SHP77 (cell line): ENCODE results near the gene RAB43.
"Not testable (repeated sequence)": the region's sequence is repeated elsewhere in the genome, so short reads cannot be mapped to it uniquely, and the experiment has no call there.

Source experiments
- DNase-seq, 2 experiments: peaks; one replicate each; lab custom pipeline; 2025; lab: John Stamatoyannopoulos, UW

RAB43 gene

DNA sequence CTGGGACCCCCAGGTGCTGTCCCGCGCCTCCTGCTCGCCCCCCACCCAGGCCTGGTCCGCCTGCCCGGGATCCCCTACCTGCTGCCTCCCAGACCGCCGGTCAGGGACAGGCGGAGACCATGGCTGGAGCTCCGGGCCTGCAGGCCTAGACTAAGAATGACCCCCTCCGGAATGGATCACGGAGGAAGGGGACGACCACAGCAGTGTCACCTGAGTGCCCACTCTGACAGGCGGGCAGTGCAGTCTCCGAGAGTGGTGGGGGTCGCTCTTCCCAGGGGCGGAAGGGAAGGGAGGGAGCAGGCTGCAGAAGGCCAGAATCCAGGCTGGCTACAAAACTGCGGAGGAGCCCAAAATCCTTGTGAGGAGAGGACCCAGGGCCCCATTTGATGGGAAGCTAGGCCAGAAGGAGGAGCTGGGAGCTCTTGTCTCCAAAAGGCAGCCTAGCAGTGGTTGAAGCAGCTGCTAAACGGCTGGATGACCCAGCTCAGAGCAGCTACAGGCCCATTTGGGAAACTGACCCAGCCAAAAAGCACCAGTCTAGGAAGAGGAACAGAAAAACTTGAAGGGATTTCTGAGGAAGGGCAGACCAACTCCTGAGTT is 908 bp upstream of the RAB43 start:
- DNase-seq = no peak

DNA sequence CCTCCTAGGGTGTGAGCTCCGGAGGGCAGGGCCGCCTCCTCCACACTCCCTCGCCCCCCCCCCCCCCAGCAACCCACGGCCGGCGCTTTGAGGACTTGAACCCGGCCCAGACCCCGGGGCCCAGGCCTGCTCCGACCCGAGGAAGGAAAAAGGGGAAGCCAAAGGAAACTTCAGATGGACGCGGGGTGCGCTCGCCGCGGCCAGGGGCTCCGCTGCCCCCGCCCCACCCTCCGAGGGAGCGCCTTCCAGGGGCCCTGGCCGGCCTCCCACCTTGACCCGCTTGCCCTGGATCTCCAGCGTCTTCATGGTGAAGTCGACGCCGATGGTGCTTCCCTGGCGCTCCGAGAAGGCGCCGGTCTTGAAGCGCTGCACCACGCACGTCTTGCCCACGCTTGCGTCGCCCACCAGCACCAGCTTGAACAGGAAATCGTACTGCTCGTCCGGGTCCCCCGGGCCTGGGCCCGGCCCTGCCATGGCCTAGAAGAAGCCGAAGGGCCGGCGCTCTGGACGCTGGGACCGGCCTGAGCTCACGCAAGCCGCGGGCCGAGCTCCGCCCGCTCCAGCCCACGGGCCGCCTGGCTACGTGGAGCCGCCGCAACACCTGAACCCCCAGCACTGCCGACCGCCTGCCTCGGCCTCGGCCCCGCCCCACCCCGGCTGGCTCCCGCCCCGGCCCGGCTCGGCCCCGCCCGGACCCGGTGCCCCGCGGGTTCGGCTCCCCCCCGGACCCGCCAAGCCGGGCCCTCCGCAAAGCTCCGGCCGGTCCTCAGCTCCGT is 400 bp downstream of the RAB43 start:
- DNase-seq = no peak

DNA sequence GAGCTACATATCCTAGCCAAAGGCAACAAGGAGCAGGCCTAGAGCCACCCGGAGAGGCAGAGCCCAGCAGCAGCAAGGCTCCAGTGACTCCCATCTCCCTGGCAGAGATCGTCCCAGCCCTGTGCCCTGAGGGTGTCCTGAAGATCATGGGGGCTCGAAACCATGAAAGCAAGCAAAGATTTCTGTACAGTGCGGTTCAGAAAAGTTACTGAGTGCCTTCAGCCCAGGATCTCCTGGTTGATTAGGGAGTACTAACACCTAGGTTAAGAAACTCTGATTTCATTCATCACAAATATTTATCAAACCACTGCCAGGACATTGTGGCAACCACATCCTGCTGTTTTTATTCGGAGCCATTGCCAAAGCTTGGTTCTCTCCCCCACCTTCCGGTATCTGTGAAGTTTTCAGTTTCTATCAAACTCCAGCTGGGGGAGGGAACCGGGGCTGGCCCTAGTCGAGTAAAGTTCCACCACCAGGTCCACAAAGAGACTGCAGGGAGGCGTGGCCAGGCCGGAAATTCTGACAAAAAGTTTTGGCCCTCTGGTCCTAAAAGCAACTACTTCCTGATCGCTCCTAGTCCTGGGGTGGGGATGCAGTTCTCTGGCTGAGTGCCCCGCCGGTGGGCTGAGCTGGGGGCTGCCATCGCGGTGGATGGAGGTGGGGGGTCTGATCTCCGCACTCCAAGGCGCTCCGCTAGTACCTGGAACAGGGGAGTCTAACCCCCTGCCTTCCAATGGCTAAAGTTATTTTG is 1.2 kb downstream of the RAB43 start:
- peak in 1 of 2 experiments; percentile 27 for DNase-seq

DNA sequence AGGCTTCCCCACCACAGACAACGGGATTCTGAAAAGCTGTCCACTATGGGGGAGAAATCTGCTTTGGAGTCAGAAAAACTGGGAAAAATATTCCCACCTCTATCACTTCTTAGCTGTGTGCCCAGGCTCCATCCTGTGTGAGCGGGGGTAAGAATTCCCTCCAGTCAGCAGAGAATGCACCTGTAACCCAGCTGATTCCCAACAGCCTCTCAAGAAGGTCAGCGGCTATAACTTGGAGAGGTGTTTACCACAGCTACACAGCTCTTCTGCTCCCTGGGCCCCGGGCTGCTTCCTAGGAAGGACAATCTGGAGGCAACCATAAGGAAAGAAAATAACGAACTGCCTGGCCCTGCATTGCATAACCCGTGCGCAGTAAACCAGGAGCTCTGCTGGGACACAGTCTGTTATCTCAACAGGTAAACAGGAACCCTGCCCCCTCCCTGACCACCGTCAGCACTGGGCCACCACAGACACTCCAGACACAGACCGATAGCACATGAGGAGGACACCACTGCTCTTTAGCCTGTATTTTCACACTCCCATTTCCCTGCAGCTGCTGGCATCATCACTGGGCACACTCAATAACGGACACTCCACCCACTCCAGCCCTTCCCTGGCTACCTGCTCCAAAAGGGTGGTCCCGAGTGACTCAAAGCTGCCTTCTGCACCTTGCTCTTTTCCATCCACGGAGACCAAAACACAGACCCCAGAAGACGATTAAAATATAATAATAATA is 2.1 kb downstream of the RAB43 start:
- peak in 1 of 2 experiments; percentile 7 for DNase-seq

DNA sequence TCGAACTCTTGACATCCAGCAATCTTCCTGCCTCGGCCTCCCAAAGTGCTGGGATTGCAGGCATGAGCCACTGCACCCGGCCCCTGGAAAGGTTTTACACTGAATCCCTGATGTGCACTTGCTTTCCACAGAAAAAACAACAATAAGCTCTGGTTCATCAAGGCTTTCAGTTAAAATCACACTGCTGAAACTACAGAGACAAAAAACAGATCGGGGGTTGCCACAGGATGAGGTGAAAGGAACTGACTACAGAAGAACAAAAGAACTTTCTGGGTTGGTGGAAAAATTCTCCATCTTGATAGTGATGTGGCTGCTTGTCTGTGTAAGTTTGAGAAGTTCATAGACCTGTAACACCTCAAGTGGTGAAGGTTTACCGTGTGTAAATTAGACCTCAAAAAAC is 2.9 kb downstream of the RAB43 start:
- no peak for DNase-seq

DNA sequence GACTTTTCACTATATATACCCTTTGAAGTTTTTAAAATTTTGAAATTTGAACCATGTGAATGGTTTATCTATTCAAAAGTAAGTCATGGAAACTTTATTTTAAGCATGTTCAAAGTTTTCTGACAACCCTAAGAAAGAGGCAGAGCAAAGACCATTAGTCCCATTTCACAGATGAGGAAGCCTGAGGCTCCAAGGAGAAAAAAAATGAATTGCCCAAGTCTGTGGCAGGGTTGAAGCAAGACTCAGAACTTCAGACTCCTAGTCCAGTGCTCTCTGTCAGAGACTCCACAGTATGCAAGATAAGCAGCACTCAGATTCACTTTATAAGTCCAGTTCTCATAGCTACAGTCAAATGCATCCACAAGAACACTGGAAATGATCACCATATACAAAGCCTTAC is 4.5 kb downstream of the RAB43 start:
- no peak for DNase-seq

DNA sequence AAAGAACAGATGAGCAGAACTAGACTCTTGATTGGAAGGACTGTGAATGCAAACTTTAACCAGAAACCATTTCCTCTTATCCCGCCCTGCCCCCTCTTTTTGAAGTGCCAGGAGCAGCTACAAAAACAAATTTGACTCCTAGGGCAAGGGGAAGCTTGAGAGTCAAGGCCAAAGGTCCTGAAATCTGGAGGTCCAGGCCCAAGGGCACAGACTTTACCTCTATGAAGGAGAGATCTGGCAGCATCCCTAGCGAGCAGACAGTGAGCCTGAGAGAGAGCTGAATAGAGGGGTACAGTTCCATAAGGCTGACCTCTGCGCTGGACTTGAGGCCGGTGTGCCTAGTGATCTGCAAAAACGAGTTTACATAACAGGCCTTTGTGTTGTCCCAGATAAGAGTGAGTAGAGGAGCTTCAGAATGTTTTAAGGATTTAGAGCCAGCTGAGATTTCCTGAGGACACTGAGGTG is 5.1 kb downstream of the RAB43 start:
- no peak for DNase-seq

DNA sequence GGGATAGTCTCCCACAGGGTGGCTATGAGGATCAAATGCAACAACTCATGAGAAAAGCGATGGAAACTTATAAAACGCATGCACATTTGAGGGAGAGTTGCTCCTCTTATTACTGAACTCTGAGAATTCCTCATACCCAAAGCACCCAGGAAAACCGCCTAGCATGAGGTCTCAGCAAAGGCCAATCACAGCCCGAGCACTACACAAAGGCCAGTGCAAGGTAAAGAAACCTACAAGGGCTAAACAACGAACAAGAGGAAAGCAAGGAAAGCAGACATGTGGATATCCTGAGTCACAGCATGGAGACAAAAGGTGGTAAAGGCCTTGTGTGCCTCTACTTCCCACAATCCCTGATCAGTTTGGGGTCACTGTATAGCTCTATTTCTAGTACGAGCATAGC is 7.1 kb downstream of the RAB43 start:
- no peak for DNase-seq

DNA sequence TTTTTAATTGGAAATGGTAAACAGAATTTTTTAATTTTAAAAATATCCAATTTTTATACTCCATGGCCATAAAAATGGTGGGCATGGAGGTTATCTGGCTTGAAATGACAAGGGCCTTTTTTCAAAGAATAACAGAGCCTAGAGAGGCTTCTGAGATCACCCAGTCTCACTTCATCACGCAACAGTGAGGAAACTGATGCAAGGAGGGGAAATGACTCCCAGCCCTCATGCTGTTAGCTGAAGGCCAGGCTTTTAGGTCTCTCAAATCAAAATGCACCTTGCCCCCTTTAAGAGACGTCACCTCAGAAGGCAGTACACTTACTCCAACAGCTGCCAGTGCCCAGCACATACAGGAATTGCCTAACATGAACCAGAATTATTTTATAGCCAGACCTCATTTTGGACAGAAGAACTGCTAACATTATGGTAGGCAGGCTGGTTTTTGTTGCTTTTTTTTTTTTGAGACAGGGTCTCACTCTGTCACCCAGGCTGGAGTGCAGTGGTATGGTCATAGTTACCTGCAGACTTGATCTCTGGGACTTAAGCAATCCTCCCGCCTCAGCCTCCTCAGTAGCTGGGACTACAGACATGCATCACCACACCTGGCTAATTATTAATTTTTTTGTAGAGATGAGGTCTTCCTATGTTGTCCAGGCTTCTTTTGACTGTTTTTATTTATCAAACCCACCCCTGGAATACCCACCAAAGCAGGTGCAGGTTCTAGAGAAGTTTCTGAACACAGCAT is 9.1 kb downstream of the RAB43 start:
- DNase-seq = no peak

DNA sequence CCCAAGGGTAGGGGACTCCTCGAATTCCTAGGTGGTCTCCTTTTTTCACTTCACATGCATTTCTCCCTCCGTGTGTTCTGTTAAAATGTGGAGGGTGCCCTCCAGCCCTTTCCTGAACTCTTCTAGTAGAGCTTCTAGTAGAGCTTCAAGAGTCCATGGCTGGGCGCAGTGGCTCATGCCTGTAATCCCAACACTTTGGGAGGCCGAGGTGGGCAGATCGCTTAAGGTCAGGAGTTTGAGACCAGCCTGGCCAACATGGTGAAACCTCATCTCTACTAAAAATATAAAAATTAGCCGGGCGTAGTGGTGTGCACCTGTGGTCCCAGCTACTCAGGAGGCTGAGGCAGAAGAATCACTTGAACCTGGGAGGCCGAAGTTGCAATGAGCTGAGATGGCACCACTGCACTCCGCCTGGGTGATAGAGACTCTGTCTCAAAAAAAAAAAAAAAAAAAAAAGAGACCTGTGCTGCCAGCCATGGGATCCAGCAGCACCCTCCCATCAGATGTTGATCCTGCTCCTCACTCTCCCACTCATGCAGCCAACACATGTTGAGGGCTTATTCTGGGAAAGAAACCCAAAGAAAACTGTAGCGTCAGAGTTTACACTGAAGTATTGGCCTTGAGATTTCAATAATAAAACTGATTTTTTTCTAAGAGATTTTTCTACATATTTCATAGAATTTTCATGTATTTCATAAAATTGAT is 10.4 kb downstream of the RAB43 start:
- DNase-seq = not testable (repeated sequence)

DNA sequence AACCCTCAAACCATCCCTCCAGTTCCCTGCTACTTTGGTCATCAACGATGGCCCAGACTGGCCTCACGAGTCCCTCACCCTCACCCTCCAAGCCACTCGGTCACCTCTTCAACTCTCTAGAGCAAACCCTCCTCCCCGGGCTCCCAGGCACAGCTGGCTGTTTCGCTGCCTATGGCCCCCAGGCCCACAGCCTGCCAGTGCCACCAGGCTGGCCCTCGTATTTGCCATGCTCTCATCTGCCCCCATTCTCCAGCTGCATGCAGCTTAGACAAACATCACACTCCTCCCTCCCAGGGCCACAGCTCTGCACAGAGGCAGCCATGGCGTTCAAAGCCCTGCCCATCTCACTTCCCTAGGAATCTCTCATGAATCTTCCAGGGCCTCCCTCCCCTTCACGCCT is 13.8 kb downstream of the RAB43 start:
- DNase-seq = peak; percentile 64 to 81

DNA sequence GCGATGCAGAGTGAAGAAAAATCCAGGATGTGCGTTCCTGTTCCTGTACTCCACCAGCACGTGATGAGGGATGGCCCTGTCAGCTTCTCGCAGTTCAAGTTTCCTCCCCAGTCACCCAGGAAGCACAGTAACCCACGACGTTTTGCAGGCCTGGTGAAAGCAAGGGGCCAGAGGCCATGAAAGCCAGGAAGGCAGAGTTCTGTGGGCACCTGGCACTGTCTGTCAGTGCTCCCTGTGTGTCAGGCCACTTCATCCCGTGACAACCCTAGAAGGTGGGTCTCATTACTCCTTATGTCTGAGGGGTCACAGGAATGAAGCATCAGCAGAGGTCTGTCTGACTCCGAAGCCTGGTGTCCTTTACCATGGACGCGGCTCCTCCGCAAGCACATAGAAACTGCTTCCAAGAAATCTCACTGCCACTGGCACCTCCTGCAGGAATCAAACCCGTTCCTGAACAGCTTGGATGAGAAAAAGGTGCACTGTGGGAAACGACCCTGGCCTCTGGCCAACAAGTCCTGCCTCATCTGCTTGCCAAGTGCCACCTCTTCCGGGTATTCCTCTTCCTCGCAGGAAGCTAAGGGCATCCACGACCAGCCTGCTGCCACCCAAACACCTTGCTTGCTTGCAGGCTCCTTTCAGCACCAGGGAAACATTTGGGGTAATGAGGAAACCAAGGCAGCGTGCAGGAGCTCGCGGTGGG is 14.6 kb downstream of the RAB43 start:
- DNase-seq = peak; percentile 70 to 76

DNA sequence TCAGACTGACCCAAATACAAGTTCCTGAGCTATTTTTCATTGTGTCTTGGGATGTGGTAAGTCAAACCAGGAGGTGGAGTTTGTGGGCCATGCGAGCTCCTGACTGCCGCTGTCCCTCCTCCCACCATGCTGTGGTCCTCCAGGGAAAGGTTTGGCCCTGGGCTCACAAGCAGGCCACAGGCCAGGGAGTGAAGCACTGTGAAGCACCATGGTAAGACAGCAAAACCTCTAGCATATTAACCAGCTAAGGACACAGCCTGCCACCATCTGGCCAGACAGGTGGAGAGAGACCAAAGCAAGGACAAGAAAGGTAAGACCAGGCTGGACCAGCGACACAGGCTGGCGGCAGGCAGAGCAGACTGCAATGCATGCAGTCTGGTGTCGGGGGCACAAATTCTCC is 15.3 kb downstream of the RAB43 start:
- DNase-seq = peak; percentile 10 to 50

DNA sequence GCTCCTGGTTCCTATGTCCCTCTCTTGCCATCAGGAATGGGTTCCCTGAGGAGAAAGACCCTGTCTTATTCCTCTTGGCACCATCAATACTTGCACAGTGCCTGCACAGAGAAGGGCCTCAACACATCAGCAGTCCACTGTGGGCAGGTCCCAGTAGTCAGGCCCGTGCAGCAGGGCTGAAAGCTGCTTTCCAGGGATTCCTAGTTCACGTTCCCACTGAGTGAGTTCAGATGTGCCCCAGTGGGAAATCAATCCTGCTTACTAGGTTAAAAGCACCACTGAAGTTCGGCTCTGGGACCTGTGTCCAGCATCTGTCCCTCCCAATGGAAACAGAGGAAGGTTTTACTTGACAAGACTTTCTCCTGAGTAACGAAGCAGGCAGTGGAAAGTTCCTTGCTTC is 15.7 kb downstream of the RAB43 start:
- DNase-seq = no peak

DNA sequence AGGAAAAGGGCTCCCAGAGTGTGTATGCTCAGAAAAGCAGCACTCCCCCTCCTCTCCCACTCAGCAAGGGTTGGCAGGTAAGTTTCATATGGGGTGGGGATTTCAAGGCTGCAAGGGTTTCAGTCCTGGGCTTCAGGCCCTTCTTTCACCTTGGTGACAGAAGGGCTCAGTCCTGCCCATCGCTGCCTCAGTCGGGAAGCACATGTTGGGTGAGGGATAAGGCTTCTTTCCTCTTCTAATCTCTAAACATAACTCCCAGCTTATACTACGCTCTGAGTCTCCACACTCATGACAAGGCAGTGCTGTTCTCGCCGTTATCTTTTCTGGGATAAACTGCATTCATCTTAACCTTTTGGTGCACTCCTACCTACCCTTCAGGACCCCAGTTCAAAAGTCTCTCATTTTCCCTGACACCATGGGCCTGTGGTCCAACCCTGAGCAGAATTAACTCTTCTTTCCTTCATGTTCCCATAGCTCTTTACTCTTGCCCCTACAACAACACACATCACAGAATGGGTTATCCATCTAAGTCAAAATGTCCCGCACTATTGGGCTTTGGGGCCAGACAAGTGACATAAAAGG is 17.0 kb downstream of the RAB43 start:
- no peak for DNase-seq

DNA sequence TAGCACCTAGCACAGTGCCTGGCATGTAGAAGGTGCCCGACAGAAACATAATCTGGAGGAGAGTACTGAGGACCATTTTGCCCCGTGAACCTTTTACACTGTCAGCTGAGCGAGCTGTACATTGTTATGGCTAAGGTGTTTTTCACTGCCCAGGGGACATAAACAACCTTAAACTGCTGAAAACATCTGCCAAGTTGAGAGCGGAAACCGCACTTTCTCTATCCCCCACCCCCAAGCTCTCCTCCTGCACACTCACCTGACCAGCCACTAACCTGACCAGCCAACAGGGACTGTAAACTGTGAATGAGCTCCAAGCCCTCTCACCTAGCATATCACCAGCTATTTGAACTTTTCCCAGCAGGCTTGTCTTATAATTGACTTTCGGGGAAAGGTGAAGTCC is 17.6 kb downstream of the RAB43 start:
- no peak for DNase-seq

DNA sequence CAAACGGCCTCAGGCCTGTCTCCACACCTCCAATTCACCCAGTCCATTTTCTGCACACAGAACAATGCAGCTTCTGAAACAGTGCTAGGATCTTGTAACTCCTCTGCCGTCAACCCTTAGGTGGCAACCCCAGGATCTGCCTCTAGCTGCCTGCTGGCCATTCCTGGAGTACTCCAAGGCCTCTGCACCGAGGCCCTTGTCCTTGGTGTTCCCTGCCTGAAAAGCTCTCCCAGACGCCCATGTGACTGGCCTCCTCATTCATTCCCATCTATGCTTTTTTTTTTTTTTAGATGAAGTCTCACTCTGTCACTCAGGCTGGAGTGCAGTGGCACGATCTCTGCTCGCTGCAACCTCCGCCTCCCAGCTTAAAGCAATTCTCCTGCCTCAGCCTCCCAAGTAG is 18.3 kb downstream of the RAB43 start:
- no peak for DNase-seq

DNA sequence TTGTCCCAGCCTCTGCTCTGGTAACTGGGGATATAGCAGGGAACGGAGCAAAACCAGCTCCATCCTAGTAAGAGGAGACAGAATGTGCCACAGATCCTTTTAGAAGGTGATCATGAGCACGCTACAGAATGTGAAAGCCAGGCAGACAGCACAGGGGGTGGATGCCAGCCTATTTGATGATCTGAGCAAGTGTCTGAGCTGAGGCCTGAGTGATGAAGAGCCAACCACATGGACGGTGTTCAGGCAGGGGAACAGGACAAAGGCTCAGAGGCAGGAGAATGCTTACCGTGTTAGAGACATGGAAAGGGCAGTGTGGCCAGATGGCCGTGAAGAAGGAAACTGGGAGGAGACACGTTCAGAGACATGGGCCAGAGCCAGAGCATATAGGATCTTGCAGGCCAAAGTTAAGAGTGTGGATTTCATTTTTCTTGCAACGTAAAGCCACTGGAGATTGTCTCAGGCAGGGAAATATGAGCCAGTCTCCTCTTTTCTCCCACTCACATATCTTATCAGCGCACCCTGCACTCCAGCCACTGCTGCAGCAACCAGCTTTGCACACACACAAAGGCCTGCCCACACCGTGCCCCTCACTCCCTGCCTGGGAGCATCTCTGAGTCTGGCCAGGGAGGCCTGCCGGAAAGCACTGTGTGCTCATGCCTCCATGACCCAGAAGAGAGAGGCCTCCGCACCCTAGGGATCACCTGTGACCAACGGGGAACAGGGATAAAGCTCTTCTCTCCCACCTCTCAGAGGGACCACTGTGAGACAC is 20.1 kb downstream of the RAB43 start:
- no peak for DNase-seq

DNA sequence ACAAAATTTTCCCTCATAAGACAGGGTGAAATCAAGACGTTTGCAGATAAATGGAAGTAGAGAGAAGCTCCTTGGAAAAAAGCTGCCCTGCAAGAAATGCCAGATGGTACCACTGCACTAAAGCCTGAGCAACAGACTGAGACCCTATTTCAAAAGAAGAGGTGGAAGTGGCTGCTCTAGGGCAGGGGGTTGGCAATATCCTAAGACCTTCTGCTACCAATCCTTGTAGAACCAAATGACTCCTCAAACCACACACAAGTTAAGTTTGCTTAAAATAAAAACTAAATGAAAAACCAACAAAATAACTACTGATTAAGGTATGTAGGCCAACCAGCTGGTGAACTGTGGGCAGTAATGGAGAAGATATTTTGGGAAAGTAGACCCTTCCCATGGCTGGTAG is 21.3 kb downstream of the RAB43 start:
- DNase-seq = no peak
